SU-DHL-6 (cell line): Measurements from ENCODE around the gene DNAJC12.
"Not testable (repeated sequence)": the region's sequence is repeated elsewhere in the genome, so short reads cannot be mapped to it uniquely, and the experiment has no call there.

ENCODE experiments used
- H2AFZ ChIP-seq: fragments of 200-600 bp; sonication (generic); 2 replicates; pipeline ENCODE4 v1.6.1; 2014; ENCODE audit warnings: low read depth, mild to moderate bottlenecking, moderate library complexity, mixed read lengths, antibody characterized with exemption, low read length; ENCODE audit not compliant: severe bottlenecking
- H3F3A ChIP-seq: fragments of 200-600 bp; shearing (Covaris generic); 2 replicates; pipeline ENCODE4 v1.6.0; 2016; ENCODE audit warnings: antibody characterized with exemption, mild to moderate bottlenecking; ENCODE audit not compliant: insufficient read depth
- H3K27ac ChIP-seq: fragments of 200-600 bp; sonication (generic); 2 replicates; pipeline ENCODE4 v1.5.1; 2016; ENCODE audit warnings: low read depth, mild to moderate bottlenecking, low read length, moderate library complexity, mixed read lengths
- H3K27me3 ChIP-seq: fragments of 200-600 bp; sonication (generic), shearing (Covaris generic); 2 replicates; pipeline ENCODE4 v1.6.0; 2014; ENCODE audit warnings: mild to moderate bottlenecking, low read length
- H3K36me3 ChIP-seq: fragments of 200-600 bp; sonication (generic); 2 replicates; pipeline ENCODE4 v1.6.1; 2014; ENCODE audit warnings: mild to moderate bottlenecking, low read length, mixed read lengths
- H3K4me2 ChIP-seq: fragments of 300-600, 200-600 bp; shearing (Covaris generic), sonication (generic); 2 replicates; pipeline ENCODE4 v1.6.0; 2014; ENCODE audit warnings: low read length, low read depth, mild to moderate bottlenecking; ENCODE audit not compliant: poor library complexity, severe bottlenecking
- H3K4me3 ChIP-seq: fragments of 200-600 bp; sonication (generic); 2 replicates; pipeline ENCODE4 v1.5.1; 2014; ENCODE audit warnings: antibody characterized with exemption, low read length, mild to moderate bottlenecking, mixed read lengths; ENCODE audit not compliant: insufficient read depth, poor library complexity, severe bottlenecking
- H3K79me2 ChIP-seq: fragments of 200-600 bp; sonication (generic); 2 replicates; pipeline ENCODE4 v1.6.1; 2014; ENCODE audit warnings: mild to moderate bottlenecking, low read length, moderate library complexity; ENCODE audit not compliant: insufficient read depth
- H3K9ac ChIP-seq: fragments of 200-600 bp; sonication (generic); 2 replicates; pipeline ENCODE4 v1.7.0; 2014; ENCODE audit warnings: mild to moderate bottlenecking, low read length
- H3K9me2 ChIP-seq: fragments of 200-600 bp; sonication (generic); replicated peaks from 2 replicates; pipeline ENCODE4 v1.6.1; 2014; ENCODE audit warnings: low read length; ENCODE audit not compliant: insufficient read depth
- H3K9me3 ChIP-seq: fragments of 200-600 bp; sonication (generic); 2 replicates; pipeline ENCODE4 v1.6.1; 2014; ENCODE audit warnings: low read length, mixed read lengths; ENCODE audit not compliant: insufficient read depth
- H4K20me1 ChIP-seq: fragments of 200-600 bp; sonication (generic); 2 replicates; pipeline ENCODE4 v1.6.1; 2014; ENCODE audit warnings: low read depth, mild to moderate bottlenecking, antibody characterized with exemption, low read length, moderate library complexity, mixed read lengths
- EZH2phosphoT487 ChIP-seq: fragments of 200-600 bp; sonication (generic), shearing (Covaris generic); conservative IDR thresholded peaks from 2 replicates; pipeline ENCODE4 v1.6.1; 2018; ENCODE audit warnings: mild to moderate bottlenecking, antibody characterized with exemption, low read length, moderate library complexity, mixed read lengths
- TF ChIP-seq, protein P1 (sequence below): fragments of 200-600 bp; sonication (generic); IDR thresholded peaks from one replicate; pipeline ENCODE4 v1.5.1; 2017; ENCODE audit warnings: antibody characterized with exemption, mild to moderate bottlenecking, low read length, moderate library complexity; ENCODE audit not compliant: insufficient read depth, poor library complexity, severe bottlenecking

The DNAJC12 gene

DNA sequence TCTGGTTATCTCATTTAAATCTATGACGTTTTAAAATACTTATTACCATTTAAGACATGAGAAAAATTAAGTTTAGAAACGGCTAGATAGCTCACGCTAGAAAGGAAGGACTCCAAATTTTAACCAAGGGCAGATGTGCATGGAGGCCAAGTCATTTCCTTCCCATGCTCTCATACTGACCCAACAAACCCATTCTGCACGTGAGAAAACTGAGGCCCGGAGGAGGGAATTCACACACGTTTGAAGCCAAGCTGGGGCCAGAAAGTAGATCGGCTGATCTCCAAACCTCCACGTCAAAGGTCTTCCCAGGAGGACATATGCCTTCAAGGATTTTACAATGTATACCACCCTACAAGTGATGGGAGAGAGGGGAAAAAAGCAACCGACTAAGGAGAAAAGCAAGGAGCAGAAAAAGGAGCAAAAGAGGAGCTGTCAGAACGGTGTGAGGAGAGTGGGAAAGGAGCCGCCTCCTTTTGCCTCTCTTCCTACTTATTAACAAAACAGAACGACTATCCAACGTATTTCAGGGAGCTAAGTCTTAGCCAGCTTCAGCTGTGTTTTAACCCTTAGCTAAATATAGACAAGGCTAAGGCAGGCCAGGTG, 45.8 kb upstream of the DNAJC12 start:
- Histone ChIP-seq H3K27me3 (no peaks in the 10 kb centered on the region), H3F3A (peaks cover 19% of the 10 kb centered on the region), H4K20me1 (no peaks in the 10 kb centered on the region; the same call in 1 of the 2 replicates), H2AFZ (peak overlapping the region; percentile 96), H3K9me2 (no peaks in the 10 kb centered on the region), H3K9me3 (no peaks in the 10 kb centered on the region), H3K36me3 (peaks cover 11% of the 10 kb centered on the region), H3K27ac (peak overlapping the region; percentile 54), H3K4me2 (peak overlapping the region; percentile 100), H3K4me3 (peak overlapping the region; percentile 99), H3K79me2 (peaks cover 36% of the 10 kb centered on the region), H3K9ac (peak overlapping the region; percentile 74)
- no peak for TF ChIP-seq EZH2phosphoT487
- TF ChIP-seq, protein P1, sequence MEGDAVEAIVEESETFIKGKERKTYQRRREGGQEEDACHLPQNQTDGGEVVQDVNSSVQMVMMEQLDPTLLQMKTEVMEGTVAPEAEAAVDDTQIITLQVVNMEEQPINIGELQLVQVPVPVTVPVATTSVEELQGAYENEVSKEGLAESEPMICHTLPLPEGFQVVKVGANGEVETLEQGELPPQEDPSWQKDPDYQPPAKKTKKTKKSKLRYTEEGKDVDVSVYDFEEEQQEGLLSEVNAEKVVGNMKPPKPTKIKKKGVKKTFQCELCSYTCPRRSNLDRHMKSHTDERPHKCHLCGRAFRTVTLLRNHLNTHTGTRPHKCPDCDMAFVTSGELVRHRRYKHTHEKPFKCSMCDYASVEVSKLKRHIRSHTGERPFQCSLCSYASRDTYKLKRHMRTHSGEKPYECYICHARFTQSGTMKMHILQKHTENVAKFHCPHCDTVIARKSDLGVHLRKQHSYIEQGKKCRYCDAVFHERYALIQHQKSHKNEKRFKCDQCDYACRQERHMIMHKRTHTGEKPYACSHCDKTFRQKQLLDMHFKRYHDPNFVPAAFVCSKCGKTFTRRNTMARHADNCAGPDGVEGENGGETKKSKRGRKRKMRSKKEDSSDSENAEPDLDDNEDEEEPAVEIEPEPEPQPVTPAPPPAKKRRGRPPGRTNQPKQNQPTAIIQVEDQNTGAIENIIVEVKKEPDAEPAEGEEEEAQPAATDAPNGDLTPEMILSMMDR, result no peak

DNA sequence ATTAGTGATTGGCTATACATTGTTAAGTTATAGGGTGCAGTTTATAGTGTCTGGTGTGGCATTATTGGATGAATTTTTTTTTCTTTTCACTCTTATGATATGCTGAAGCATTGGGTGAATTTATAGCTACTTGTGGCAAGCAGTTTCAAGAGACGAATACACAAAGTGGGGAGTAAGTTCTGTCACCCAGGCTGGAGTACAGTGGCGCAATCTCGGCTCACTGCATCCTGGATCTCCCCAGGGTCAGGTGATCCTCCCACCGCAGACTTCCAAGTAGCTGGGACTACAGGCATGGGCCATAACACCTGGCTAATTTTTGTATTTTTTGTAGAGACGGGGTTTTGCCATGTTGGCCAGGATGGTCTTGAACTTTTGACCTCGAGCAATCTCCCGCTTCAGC, 40.1 kb upstream of the DNAJC12 start:
- peaks cover under 1% of the 10 kb centered on the region; the same call in 1 of the 2 replicates for H3F3A ChIP-seq
- no peaks in the 10 kb centered on the region for H3K36me3 ChIP-seq
- H2AFZ ChIP-seq, result no peak overlapping the region
- no peak overlapping the region for H3K9ac ChIP-seq
- H3K4me2 ChIP-seq, result no peak overlapping the region
- H3K79me2 ChIP-seq, result no peaks in the 10 kb centered on the region
- no peaks in the 10 kb centered on the region for H3K9me2 ChIP-seq
- H3K9me3 ChIP-seq, result no peaks in the 10 kb centered on the region
- H4K20me1 ChIP-seq, result no peaks in the 10 kb centered on the region
- no peaks in the 10 kb centered on the region for H3K27me3 ChIP-seq
- no peak overlapping the region for H3K27ac ChIP-seq
- H3K4me3 ChIP-seq, result no peak overlapping the region
- TF ChIP-seq, protein P1, result no peak
- no peak for TF ChIP-seq EZH2phosphoT487

DNA sequence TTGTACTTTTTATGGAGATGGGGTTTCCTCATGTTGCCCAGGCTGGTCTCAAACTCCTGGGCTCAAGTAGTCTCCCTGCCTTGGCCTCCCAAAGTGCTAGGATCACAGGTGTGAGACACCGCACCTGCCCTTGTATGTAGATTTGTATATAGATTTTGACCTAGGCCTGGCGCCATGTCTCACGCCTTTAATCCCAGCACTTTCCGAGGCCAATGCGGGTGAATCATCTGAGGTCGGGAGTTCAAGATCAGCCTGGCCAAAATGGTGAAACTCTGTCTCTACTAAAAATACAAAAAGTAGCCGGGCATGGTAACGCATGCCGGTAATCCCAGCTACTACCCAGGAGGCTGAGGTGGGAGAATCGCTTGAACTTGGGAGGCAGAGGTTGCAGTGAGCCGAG, 39.4 kb upstream of the DNAJC12 start:
- not testable (repeated sequence) for H2AFZ ChIP-seq, H3K9me3 ChIP-seq, H4K20me1 ChIP-seq, H3K9ac ChIP-seq, H3K79me2 ChIP-seq, H3K4me3 ChIP-seq, H3K4me2 ChIP-seq, H3K9me2 ChIP-seq, H3F3A ChIP-seq, H3K36me3 ChIP-seq, H3K27me3 ChIP-seq, H3K27ac ChIP-seq

GRCh38 chr10:67875340-67876238, 37.6 kb upstream of the DNAJC12 start:
- H3K9me3 ChIP-seq, result no peaks in the 10 kb centered on the region
- no peaks in the 10 kb centered on the region for H3K27me3 ChIP-seq
- no peaks in the 10 kb centered on the region for H3K9me2 ChIP-seq
- no peak overlapping the region for H3K27ac ChIP-seq
- H3K79me2 ChIP-seq, result no peaks in the 10 kb centered on the region
- no peaks in the 10 kb centered on the region for H4K20me1 ChIP-seq
- no peak overlapping the region for H3K4me3 ChIP-seq
- no peak overlapping the region for H2AFZ ChIP-seq
- no peak overlapping the region for H3K4me2 ChIP-seq
- no peak overlapping the region for H3K9ac ChIP-seq
- no peaks in the 10 kb centered on the region for H3K36me3 ChIP-seq
- H3F3A ChIP-seq, result no peaks in the 10 kb centered on the region
- no peak for TF ChIP-seq EZH2phosphoT487
- TF ChIP-seq, protein P1, result no peak
